ENCODE measurements around the gene ZNF581.

Gene ZNF581

GRCh38 chr19:55670280-55671053 lies 27.0 kb downstream of the ZNF581 start:
- H3K9ac ChIP-seq (ENCODE audit: low read depth, low read length), result no peak overlapping the region
- peaks cover 12% of the 10 kb centered on the region for H3K4me1 ChIP-seq (ENCODE audit: control insufficient read depth, insufficient read depth, low read length)
- H3K27ac ChIP-seq (ENCODE audit: low read depth, low read length), result no peak overlapping the region
- no peaks in the 10 kb centered on the region for H3K9me3 ChIP-seq (ENCODE audit: control insufficient read depth, insufficient read depth, low read length)
- no peaks in the 10 kb centered on the region for H3K27me3 ChIP-seq (ENCODE audit: control insufficient read depth, insufficient read depth, low read length)
- H3K4me3 ChIP-seq (ENCODE audit: low read depth, low read length), result no peak overlapping the region
- H3K36me3 ChIP-seq (ENCODE audit: control insufficient read depth, insufficient read depth, low read length), result peaks cover 66% of the 10 kb centered on the region

DNA sequence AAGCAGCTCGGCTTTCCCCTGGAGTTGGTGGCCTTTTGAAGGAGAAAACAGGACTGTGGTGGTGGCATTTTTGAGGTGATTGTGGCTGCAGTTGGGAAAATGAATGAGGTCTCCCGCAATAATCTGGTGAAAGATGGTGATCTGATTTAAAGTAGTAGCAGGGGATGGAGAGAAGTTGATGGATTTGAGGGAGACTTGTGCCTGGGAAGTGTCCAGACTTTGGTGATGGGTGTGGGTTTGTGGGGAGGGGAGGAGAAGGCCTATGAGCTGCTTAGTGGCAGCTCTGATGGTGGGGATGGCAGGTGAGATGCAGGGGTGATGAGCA lies 27.6 kb downstream of the ZNF581 start:
- Histone ChIP-seq H3K9me3 (ENCODE audit: control insufficient read depth, insufficient read depth, low read length) (no peaks in the 10 kb centered on the region), H3K4me3 (ENCODE audit: low read depth, low read length) (no peak overlapping the region), H3K9ac (ENCODE audit: low read depth, low read length) (no peak overlapping the region), H3K36me3 (ENCODE audit: control insufficient read depth, insufficient read depth, low read length) (peaks cover 62% of the 10 kb centered on the region), H3K27me3 (ENCODE audit: control insufficient read depth, insufficient read depth, low read length) (no peaks in the 10 kb centered on the region), H3K4me1 (ENCODE audit: control insufficient read depth, insufficient read depth, low read length) (peaks cover 14% of the 10 kb centered on the region), H3K27ac (ENCODE audit: low read depth, low read length) (no peak overlapping the region)

- Histone ChIP-seq H3K4me3 (ENCODE audit: low read depth, low read length) (no peak overlapping the region), H3K9ac (ENCODE audit: low read depth, low read length) (no peak overlapping the region), H3K27me3 (ENCODE audit: control insufficient read depth, insufficient read depth, low read length) (no peaks in the 10 kb centered on the region), H3K27ac (ENCODE audit: low read depth, low read length) (no peak overlapping the region), H3K36me3 (ENCODE audit: control insufficient read depth, insufficient read depth, low read length) (peaks cover 52% of the 10 kb centered on the region), H3K9me3 (ENCODE audit: control insufficient read depth, insufficient read depth, low read length) (no peaks in the 10 kb centered on the region), H3K4me1 (ENCODE audit: control insufficient read depth, insufficient read depth, low read length) (peaks cover 22% of the 10 kb centered on the region)
These were observed 29.0 kb downstream of the ZNF581 start for GRCh38 chr19:55672418-55672817.

- no peaks in the 10 kb centered on the region for H3K27me3 ChIP-seq (ENCODE audit: control insufficient read depth, insufficient read depth, low read length)
- H3K4me3 ChIP-seq (ENCODE audit: low read depth, low read length), result no peak overlapping the region; the same call in 1 of the 2 replicates
- no peaks in the 10 kb centered on the region for H3K9me3 ChIP-seq (ENCODE audit: control insufficient read depth, insufficient read depth, low read length)
- H3K4me1 ChIP-seq (ENCODE audit: control insufficient read depth, insufficient read depth, low read length), result peaks cover 22% of the 10 kb centered on the region
- H3K27ac ChIP-seq (ENCODE audit: low read depth, low read length), result peak overlapping the region; percentile 73
- peaks cover 47% of the 10 kb centered on the region for H3K36me3 ChIP-seq (ENCODE audit: control insufficient read depth, insufficient read depth, low read length)
- no peak overlapping the region for H3K9ac ChIP-seq (ENCODE audit: low read depth, low read length)
These were observed 30.0 kb downstream of the ZNF581 start for GRCh38 chr19:55673465-55673864.

DNA sequence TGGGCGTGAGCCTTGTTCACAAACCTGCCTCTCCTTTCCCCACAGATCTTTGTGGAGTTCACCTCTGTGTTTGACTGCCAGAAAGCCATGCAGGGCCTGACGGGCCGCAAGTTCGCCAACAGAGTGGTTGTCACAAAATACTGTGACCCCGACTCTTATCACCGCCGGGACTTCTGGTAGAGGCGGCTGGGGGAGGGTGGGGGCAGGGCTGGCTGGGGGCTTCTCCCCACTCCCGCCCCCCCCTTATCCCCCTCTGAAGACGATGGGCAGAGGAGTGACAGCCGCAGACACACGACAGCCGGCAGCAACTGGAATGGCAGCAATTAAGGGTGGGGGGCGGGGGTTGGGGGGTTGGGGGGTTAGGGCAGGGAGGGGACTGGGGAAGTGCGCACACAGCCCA lies 30.4 kb downstream of the ZNF581 start:
- Histone ChIP-seq H3K27ac (ENCODE audit: low read depth, low read length) (peak overlapping the region; percentile 85), H3K27me3 (ENCODE audit: control insufficient read depth, insufficient read depth, low read length) (no peaks in the 10 kb centered on the region), H3K36me3 (ENCODE audit: control insufficient read depth, insufficient read depth, low read length) (peaks cover 47% of the 10 kb centered on the region), H3K9ac (ENCODE audit: low read depth, low read length) (no peak overlapping the region), H3K4me1 (ENCODE audit: control insufficient read depth, insufficient read depth, low read length) (peaks cover 22% of the 10 kb centered on the region), H3K9me3 (ENCODE audit: control insufficient read depth, insufficient read depth, low read length) (no peaks in the 10 kb centered on the region), H3K4me3 (ENCODE audit: low read depth, low read length) (peak overlapping the region; percentile 97)

GRCh38 chr19:55674459-55674840 lies 31.0 kb downstream of the ZNF581 start:
- no peaks in the 10 kb centered on the region for H3K9me3 ChIP-seq (ENCODE audit: control insufficient read depth, insufficient read depth, low read length)
- H3K27me3 ChIP-seq (ENCODE audit: control insufficient read depth, insufficient read depth, low read length), result no peaks in the 10 kb centered on the region
- H3K4me1 ChIP-seq (ENCODE audit: control insufficient read depth, insufficient read depth, low read length), result peaks cover 22% of the 10 kb centered on the region
- peak overlapping the region; percentile 97 for H3K4me3 ChIP-seq (ENCODE audit: low read depth, low read length)
- peaks cover 47% of the 10 kb centered on the region for H3K36me3 ChIP-seq (ENCODE audit: control insufficient read depth, insufficient read depth, low read length)
- H3K9ac ChIP-seq (ENCODE audit: low read depth, low read length), result peak overlapping the region; percentile 71
- H3K27ac ChIP-seq (ENCODE audit: low read depth, low read length), result peak overlapping the region; percentile 85

- Histone ChIP-seq H3K4me3 (ENCODE audit: low read depth, low read length) (peak within 1 kb of the TSS; percentile 97), H3K9me3 (ENCODE audit: control insufficient read depth, insufficient read depth, low read length) (no peaks in the 10 kb centered on the region), H3K36me3 (ENCODE audit: control insufficient read depth, insufficient read depth, low read length) (peaks cover 47% of the 10 kb centered on the region), H3K27me3 (ENCODE audit: control insufficient read depth, insufficient read depth, low read length) (no peaks in the 10 kb centered on the region), H3K9ac (ENCODE audit: low read depth, low read length) (peak within 1 kb of the TSS; percentile 86), H3K4me1 (ENCODE audit: control insufficient read depth, insufficient read depth, low read length) (peaks cover 22% of the 10 kb centered on the region), H3K27ac (ENCODE audit: low read depth, low read length) (peak within 1 kb of the TSS; percentile 85)
These were observed 31.6 kb downstream of the ZNF581 start, which contains the start of gene EPN1 for GRCh38 chr19:55674841-55675660. Gene EPN1 (plus strand): TSS chr19:55675226. CDS start chr19:55678628, 3,402 bp downstream.

GRCh38 chr19:55675661-55676354 lies 32.4 kb downstream of the ZNF581 start:
- Histone ChIP-seq H3K27me3 (ENCODE audit: control insufficient read depth, insufficient read depth, low read length) (no peaks in the 10 kb centered on the region), H3K27ac (ENCODE audit: low read depth, low read length) (peak overlapping the region; percentile 77), H3K36me3 (ENCODE audit: control insufficient read depth, insufficient read depth, low read length) (peaks cover 47% of the 10 kb centered on the region), H3K9ac (ENCODE audit: low read depth, low read length) (peak overlapping the region; percentile 86), H3K9me3 (ENCODE audit: control insufficient read depth, insufficient read depth, low read length) (no peaks in the 10 kb centered on the region), H3K4me1 (ENCODE audit: control insufficient read depth, insufficient read depth, low read length) (peaks cover 22% of the 10 kb centered on the region), H3K4me3 (ENCODE audit: low read depth, low read length) (peak overlapping the region; percentile 97)

DNA sequence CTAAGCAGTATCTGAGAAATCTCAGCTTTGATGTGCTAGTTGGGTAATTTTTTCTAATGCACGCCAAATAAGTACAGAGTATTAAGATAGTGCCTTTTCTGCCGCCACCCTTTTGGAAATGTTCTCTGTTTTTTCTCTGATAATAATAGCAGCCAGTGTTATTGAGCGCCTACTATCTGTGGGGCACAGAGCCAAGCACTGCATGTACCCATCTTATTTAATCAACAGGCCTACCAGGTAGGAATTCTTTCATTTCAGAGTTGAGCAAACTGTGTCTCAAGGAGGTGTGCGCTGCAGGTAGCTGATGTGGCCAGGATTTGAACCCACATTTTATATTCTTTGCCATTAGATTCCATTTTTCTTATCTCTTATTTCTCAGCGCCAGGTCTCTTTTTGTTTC lies 32.9 kb downstream of the ZNF581 start:
- H3K4me3 ChIP-seq (ENCODE audit: low read depth, low read length), result peak overlapping the region; percentile 97; the same call in 1 of the 2 replicates
- H3K27me3 ChIP-seq (ENCODE audit: control insufficient read depth, insufficient read depth, low read length), result no peaks in the 10 kb centered on the region
- H3K27ac ChIP-seq (ENCODE audit: low read depth, low read length), result no peak overlapping the region
- peaks cover 50% of the 10 kb centered on the region for H3K36me3 ChIP-seq (ENCODE audit: control insufficient read depth, insufficient read depth, low read length)
- H3K9me3 ChIP-seq (ENCODE audit: control insufficient read depth, insufficient read depth, low read length), result no peaks in the 10 kb centered on the region
- peaks cover 22% of the 10 kb centered on the region for H3K4me1 ChIP-seq (ENCODE audit: control insufficient read depth, insufficient read depth, low read length)
- no peak overlapping the region for H3K9ac ChIP-seq (ENCODE audit: low read depth, low read length)

GRCh38 chr19:55676889-55677505 lies 33.5 kb downstream of the ZNF581 start:
- no peaks in the 10 kb centered on the region for H3K27me3 ChIP-seq (ENCODE audit: control insufficient read depth, insufficient read depth, low read length)
- H3K9ac ChIP-seq (ENCODE audit: low read depth, low read length), result no peak overlapping the region
- no peaks in the 10 kb centered on the region for H3K9me3 ChIP-seq (ENCODE audit: control insufficient read depth, insufficient read depth, low read length)
- peaks cover 20% of the 10 kb centered on the region for H3K4me1 ChIP-seq (ENCODE audit: control insufficient read depth, insufficient read depth, low read length)
- H3K4me3 ChIP-seq (ENCODE audit: low read depth, low read length), result no peak overlapping the region
- H3K36me3 ChIP-seq (ENCODE audit: control insufficient read depth, insufficient read depth, low read length), result peaks cover 55% of the 10 kb centered on the region
- H3K27ac ChIP-seq (ENCODE audit: low read depth, low read length), result no peak overlapping the region

Measured in HUES48 (cell line).